Esophagus squamous epithelium (tissue), 5 donors: ENCODE results near the gene USP28. TPM values are rescaled to one million over a fixed set of nuclear protein-coding genes. Genes with fewer than 3 reads are reported as not detected.

ENCODE experiments used
- DNase-seq: peaks from one replicate; lab custom pipeline; 2025; lab: John Stamatoyannopoulos, UW
- H3K27ac ChIP-seq, 4 donors: fragments of 200-600 bp; sonication (generic); one replicate each; pipeline ENCODE4 v1.5.1; 2016 to 2019; ENCODE audit warnings: mild to moderate bottlenecking in 1 of 4
- H3K27me3 ChIP-seq, 4 donors: fragments of 200-600 bp; sonication (generic); 1 replicate in 3 of 4; 2 replicates in 1 of 4; pipeline versions ENCODE4 v1.5.1 to v1.6.0; 2017 to 2021; ENCODE audit warnings: antibody characterized with exemption in 1 of 4
- H3K36me3 ChIP-seq, 3 donors: fragments of 200-600 bp; sonication (generic); one replicate each; pipeline ENCODE4 v1.5.1; 2016 to 2019
- H3K4me1 ChIP-seq, 3 donors: fragments of 200-600 bp; sonication (generic); one replicate each; pipeline ENCODE4 v1.5.1; 2017 to 2019
- H3K4me3 ChIP-seq, 4 donors: fragments of 200-600 bp; sonication (generic); 1 replicate in 3 of 4; 2 replicates in 1 of 4; pipeline ENCODE4 v1.5.1; 2016 to 2019; ENCODE audit warnings: mild to moderate bottlenecking in 2 of 4, moderate library complexity in 1 of 4
- H3K9me3 ChIP-seq, 3 donors: fragments of 200-600 bp; sonication (generic); one replicate each; pipeline ENCODE4 v1.5.1; 2016 to 2019
- POLR2A ChIP-seq, 4 donors: fragments of 450-650 bp; IDR thresholded peaks; one replicate each; pipeline ENCODE4 v1.6.1; 2017; ENCODE audit warnings: antibody characterized with exemption in 4 of 4, mild to moderate bottlenecking in 4 of 4, moderate library complexity in 3 of 4
- WGBS, 2 donors: methylation state at CpG; one replicate each; pipeline ENCODE4 v1.1.5; 2018; 5-methylcytosine and 5-hydroxymethylcytosine counted together
- intact Hi-C: fragments of 100-400 bp; cut with DNase I; formaldehyde crosslinking; loops from one replicate; pipeline ENCODE4 v1.15.0; 2022
- total RNA-seq, 4 donors: library from RNA; depleted of rRNA; stranded (reverse); fragments of >200 nt; gene quantifications; one replicate each; pipeline ENCODE4 v1.1.0, GENCODE V29; 2016
- TF ChIP-seq, protein P1 (sequence below), 6 experiments: fragments of 450-650 bp in 4 of 6; fragments of 200-600 bp in 2 of 6; sonication (generic) in 2 of 6; IDR thresholded peaks; one replicate each; pipeline ENCODE4 v1.5.1; 2016 to 2019; ENCODE audit warnings: antibody characterized with exemption in 6 of 6, mild to moderate bottlenecking in 4 of 6, moderate library complexity in 4 of 6
- donor health status: DM: yes; HTN: yes; CAD: no.

The USP28 gene
- total RNA-seq, 4 donors from 2014 or later = 11.4 to 38.6 (median 16.0) TPM

DNA sequence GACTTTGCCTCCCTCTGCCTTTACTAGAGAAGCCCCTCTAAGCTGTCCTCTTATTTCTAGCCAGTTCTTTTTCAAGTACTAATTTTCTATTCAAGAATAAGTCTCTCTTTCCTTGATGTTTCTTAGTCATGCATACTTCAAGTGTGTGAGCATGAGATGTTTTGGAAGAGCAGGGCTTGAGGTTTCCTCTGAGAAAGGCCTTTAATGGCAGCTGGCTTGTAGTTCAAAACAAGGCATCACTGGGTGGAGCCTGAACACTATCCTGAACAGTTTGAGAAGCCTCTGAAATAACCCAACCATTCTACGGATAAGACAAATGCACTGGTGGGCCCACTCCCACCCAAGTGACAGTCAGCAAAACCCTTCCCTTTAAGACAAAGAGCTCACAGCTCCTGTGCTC lies 58.2 kb downstream of the USP28 start:
- no peak overlapping the region for H3K27ac ChIP-seq
- no peak overlapping the region for H3K4me3 ChIP-seq
- 100% methylated on average over 1 of the region's 1 CpG; no CpG with 5 or more reads in 1 of the 2 donors for WGBS, 2 donors
- intact Hi-C loops = no loop called here
- peaks cover 0 to 84% (median 5%) of the 10 kb centered on the region in 3 donors for H3K36me3 ChIP-seq
- no peak for DNase-seq
- no peaks in the 10 kb centered on the region for H3K4me1 ChIP-seq
- H3K9me3 ChIP-seq = no peaks in the 10 kb centered on the region
- TF ChIP-seq, protein P1, sequence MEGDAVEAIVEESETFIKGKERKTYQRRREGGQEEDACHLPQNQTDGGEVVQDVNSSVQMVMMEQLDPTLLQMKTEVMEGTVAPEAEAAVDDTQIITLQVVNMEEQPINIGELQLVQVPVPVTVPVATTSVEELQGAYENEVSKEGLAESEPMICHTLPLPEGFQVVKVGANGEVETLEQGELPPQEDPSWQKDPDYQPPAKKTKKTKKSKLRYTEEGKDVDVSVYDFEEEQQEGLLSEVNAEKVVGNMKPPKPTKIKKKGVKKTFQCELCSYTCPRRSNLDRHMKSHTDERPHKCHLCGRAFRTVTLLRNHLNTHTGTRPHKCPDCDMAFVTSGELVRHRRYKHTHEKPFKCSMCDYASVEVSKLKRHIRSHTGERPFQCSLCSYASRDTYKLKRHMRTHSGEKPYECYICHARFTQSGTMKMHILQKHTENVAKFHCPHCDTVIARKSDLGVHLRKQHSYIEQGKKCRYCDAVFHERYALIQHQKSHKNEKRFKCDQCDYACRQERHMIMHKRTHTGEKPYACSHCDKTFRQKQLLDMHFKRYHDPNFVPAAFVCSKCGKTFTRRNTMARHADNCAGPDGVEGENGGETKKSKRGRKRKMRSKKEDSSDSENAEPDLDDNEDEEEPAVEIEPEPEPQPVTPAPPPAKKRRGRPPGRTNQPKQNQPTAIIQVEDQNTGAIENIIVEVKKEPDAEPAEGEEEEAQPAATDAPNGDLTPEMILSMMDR (IDR thresholded peaks at IDR 0.05) = no peak
- TF ChIP-seq POLR2A (IDR thresholded peaks at IDR 0.05) = no peak
- H3K27me3 ChIP-seq = no peaks in the 10 kb centered on the region

GRCh38 chr11:113814181-113814580 lies 61.2 kb downstream of the USP28 start:
- Histone ChIP-seq H3K4me1 (no peaks in the 10 kb centered on the region), H3K4me3 (no peak overlapping the region), H3K9me3 (no peaks in the 10 kb centered on the region), H3K36me3 (peaks cover 0 to 83% (median 0%) of the 10 kb centered on the region in 3 donors), H3K27me3 (no peaks in the 10 kb centered on the region), H3K27ac (no peak overlapping the region)
- TF ChIP-seq, protein P1 (IDR thresholded peaks at IDR 0.05) = no peak
- no peak for TF ChIP-seq POLR2A (IDR thresholded peaks at IDR 0.05)
- intact Hi-C loops = no loop called here
- no peak for DNase-seq

GRCh38 chr11:113808931-113809330 lies 66.4 kb downstream of the USP28 start:
- Histone ChIP-seq H3K9me3 (no peaks in the 10 kb centered on the region), H3K27ac (no peak overlapping the region), H3K4me1 (no peaks in the 10 kb centered on the region), H3K27me3 (no peaks in the 10 kb centered on the region), H3K36me3 (peaks cover 0 to 99% (median 13%) of the 10 kb centered on the region in 3 donors), H3K4me3 (no peak overlapping the region)
- intact Hi-C loops = no loop called here
- TF ChIP-seq, protein P1 (IDR thresholded peaks at IDR 0.05) = no peak
- TF ChIP-seq POLR2A (IDR thresholded peaks at IDR 0.05) = no peak
- no peak for DNase-seq
- WGBS, 2 donors = 41 to 46% methylated on average over 2 of the region's 2 CpGs

DNA sequence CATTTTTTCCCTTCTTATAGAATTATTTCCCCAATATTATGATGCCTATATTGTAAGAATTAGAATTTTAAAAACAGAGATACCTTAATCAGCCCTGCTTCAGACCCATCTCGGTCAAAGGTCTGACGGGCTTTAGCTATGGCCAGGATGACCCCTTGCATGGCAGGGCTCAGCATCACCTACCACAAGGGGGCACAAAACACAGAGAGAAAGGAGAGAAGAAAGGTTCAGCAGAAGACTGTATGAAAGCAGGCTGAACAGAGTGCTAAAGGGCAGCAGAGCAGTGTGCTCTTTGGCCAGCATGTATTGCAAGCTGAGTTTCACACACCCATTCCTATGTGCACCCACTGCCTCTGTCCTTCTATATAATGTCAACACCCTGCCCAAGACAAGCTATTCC lies 69.0 kb downstream of the USP28 start:
- no peaks in the 10 kb centered on the region for H3K4me1 ChIP-seq
- no peaks in the 10 kb centered on the region for H3K9me3 ChIP-seq
- H3K4me3 ChIP-seq = no peak overlapping the region
- no peak for TF ChIP-seq POLR2A (IDR thresholded peaks at IDR 0.05)
- TF ChIP-seq, protein P1 (IDR thresholded peaks at IDR 0.05) = peak in 4 of 6 experiments; percentile 12 to 47 (median 17)
- intact Hi-C loops = no loop called here
- peaks cover 0 to 99% (median 13%) of the 10 kb centered on the region in 3 donors for H3K36me3 ChIP-seq
- no peak overlapping the region for H3K27ac ChIP-seq
- WGBS, 2 donors = 92 to 100% methylated on average over 2 of the region's 2 CpGs
- DNase-seq = no peak
- no peaks in the 10 kb centered on the region for H3K27me3 ChIP-seq

- intact Hi-C loops = no loop called here
- no peak overlapping the region for H3K27ac ChIP-seq
- no peak for DNase-seq
- no peak overlapping the region for H3K4me3 ChIP-seq
- H3K36me3 ChIP-seq = peaks cover 0 to 99% (median 13%) of the 10 kb centered on the region in 3 donors
- no peaks in the 10 kb centered on the region for H3K27me3 ChIP-seq
- no peaks in the 10 kb centered on the region for H3K4me1 ChIP-seq
- H3K9me3 ChIP-seq = no peaks in the 10 kb centered on the region
- TF ChIP-seq, protein P1 (IDR thresholded peaks at IDR 0.05) = no peak
- no peak for TF ChIP-seq POLR2A (IDR thresholded peaks at IDR 0.05)
These were observed 69.7 kb downstream of the USP28 start for GRCh38 chr11:113805640-113806039.
